GM18873 (cell line): ENCODE results near the gene PPP3CA.

Experiments
- ATAC-seq: cut with Tn5 transposase; IDR thresholded peaks from one replicate; pipeline ENCODE4 v1.9.1; 2021; ENCODE audit warnings: mild to moderate bottlenecking, moderate library complexity, moderate number of reproducible peaks; ENCODE audit not compliant: unreplicated experiment, low FRiP score

The PPP3CA gene

DNA sequence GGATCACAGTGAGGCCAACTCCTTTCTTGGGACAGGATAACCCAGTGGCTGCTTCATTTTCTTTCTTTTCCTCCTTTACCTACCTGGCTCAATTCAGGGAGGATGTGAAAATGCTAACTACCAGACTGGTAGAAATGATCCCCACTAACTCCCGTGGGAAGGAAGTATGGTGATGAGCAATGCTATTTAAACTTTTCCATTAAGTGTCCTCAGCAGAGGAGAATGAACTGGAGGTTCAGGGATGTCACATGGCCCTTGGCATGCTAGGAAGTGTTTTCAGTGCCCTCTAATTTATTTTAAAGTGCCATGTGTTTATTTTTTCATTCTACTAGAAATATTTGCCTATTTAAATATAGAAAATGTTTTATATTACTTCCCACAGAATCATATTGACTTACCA, 363.9 kb downstream of the PPP3CA start:
- no peak for ATAC-seq

DNA sequence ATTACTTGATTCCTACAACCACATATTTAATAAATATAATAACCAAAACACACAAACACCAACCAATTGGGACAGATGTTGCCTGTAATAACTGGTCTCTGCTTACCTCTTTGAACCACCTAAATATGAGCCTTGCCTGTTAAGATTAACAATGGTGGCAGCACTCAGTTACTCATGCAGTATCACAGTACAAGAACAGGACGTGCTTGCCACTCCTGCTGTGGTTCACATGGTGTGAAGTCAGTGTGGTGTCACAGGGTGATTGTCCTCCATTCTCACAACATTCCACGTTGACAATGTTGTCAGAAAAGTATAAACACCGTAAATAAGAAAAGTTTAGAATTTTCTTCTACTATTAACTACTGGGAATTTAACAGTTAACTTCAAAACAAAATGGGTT, 365.0 kb downstream of the PPP3CA start:
- no peak for ATAC-seq

GRCh38 chr4:100981447-100982204, 365.7 kb downstream of the PPP3CA start:
- no peak for ATAC-seq

GRCh38 chr4:100979736-100980135, 367.6 kb downstream of the PPP3CA start:
- ATAC-seq, result no peak

- ATAC-seq, result no peak
Measured at GRCh38 chr4:100977746-100978397, 369.5 kb downstream of the PPP3CA start.

DNA sequence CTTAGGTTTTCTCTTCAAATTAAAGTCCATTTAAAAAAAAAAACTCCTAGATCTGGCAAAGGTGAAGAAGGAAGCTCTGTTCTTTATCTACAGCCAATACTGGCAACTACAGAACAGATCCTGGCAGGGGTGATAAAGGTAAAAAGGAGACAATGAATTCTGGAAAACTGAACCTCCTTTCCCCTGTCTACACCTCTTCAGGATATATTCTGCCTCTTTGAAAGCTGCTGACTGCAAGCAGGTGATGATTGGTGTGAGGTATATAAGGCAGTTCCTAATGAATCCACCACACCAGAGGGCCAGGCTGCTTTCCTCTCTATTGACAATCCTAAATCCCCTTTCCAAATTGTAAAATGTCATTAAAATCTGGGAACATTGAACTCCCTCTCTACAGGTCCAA, 370.1 kb downstream of the PPP3CA start:
- no peak for ATAC-seq
